ENCODE measurements around the gene TBC1D22A. TPM values are rescaled to one million over a fixed set of nuclear protein-coding genes. Genes with fewer than 3 reads are reported as not detected.

TBC1D22A gene
- total RNA-seq, 2 donors from 2014 or later = 11.5 to 15.4 TPM

GRCh38 chr22:46774253-46774979 is 12.0 kb downstream of the TBC1D22A start:
- Histone ChIP-seq H3K4me1 (peaks cover 0 to 64% of the 10 kb centered on the region in 2 donors), H3K27ac (peak overlapping the region; percentile 38 to 69), H3K4me3 (no peak overlapping the region), H3K36me3 (no peaks in the 10 kb centered on the region), H3K27me3 (no peaks in the 10 kb centered on the region), H3K9me3 (no peaks in the 10 kb centered on the region)
- no peak for DNase-seq (ENCODE audit: low spot score)
- TF ChIP-seq CTCF (IDR thresholded peaks at IDR 0.05) = no peak

DNA sequence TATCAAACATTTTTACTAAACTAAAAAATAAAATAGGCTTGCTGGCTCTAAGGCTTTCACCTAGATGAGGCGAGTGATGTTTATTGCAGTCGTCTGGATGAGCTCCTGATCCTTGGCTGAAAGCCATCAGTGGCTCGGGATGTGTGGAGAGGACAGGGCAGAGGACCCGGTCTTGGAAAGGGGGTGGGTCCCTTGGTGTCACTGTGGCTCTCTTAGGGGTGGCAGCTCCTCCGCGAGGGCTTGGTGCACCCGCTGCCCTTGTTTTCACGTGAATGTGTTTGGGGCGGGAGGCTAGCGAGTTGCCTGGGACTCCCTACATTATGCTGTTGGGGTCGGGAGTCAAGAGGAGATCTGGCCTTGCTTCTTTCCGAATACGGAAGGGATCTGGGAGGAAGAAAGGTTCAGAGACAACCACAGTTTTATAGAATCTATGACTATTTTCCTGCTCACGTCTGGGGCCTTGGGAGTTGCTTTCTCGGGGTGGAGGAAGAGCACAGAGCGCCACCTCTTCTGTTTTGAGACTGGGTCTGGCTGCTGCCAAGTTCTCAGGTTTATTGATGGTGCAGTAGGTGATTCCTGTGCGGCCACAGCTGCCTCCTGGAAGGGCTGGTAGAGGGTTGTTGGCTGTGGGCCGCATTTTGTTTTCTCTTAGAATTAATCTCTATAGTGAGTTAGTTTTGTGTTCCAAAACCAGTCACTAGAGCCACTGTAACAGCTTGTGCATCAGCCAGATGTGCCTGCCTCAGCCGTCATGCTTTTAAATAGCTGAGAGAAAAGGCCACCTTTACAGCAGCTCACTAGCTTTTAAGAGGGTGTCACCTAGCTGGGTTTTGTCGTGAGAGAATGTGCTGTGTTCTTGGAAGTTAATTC is 12.8 kb downstream of the TBC1D22A start:
- H3K27me3 ChIP-seq = no peaks in the 10 kb centered on the region
- TF ChIP-seq CTCF (IDR thresholded peaks at IDR 0.05) = no peak
- no peaks in the 10 kb centered on the region for H3K9me3 ChIP-seq
- no peak overlapping the region for H3K4me3 ChIP-seq
- no peak for DNase-seq (ENCODE audit: low spot score)
- H3K27ac ChIP-seq = peak overlapping the region; percentile 38 to 69
- no peaks in the 10 kb centered on the region for H3K36me3 ChIP-seq
- H3K4me1 ChIP-seq = peaks cover 0 to 56% of the 10 kb centered on the region in 2 donors

GRCh38 chr22:46775850-46776826 is 13.7 kb downstream of the TBC1D22A start:
- Histone ChIP-seq H3K9me3 (no peaks in the 10 kb centered on the region), H3K4me3 (no peak overlapping the region), H3K36me3 (no peaks in the 10 kb centered on the region), H3K27ac (no peak overlapping the region), H3K27me3 (no peaks in the 10 kb centered on the region), H3K4me1 (peaks cover 0 to 54% of the 10 kb centered on the region in 2 donors)
- TF ChIP-seq CTCF (IDR thresholded peaks at IDR 0.05) = no peak
- no peak for DNase-seq (ENCODE audit: low spot score)

- DNase-seq (ENCODE audit: low spot score) = no peak
- no peaks in the 10 kb centered on the region for H3K36me3 ChIP-seq
- no peak for TF ChIP-seq CTCF (IDR thresholded peaks at IDR 0.05)
- H3K27ac ChIP-seq = peak overlapping the region; percentile 13 to 31
- H3K4me3 ChIP-seq = no peak overlapping the region
- no peaks in the 10 kb centered on the region for H3K9me3 ChIP-seq
- H3K4me1 ChIP-seq = peaks cover 0 to 54% of the 10 kb centered on the region in 2 donors
- H3K27me3 ChIP-seq = no peaks in the 10 kb centered on the region
These were observed 14.6 kb downstream of the TBC1D22A start for GRCh38 chr22:46776876-46777608.

- no peak for TF ChIP-seq CTCF (IDR thresholded peaks at IDR 0.05)
- H3K4me1 ChIP-seq = peaks cover 0 to 54% of the 10 kb centered on the region in 2 donors
- no peaks in the 10 kb centered on the region for H3K27me3 ChIP-seq
- no peak overlapping the region for H3K4me3 ChIP-seq
- DNase-seq (ENCODE audit: low spot score) = no peak
- no peaks in the 10 kb centered on the region for H3K36me3 ChIP-seq
- H3K27ac ChIP-seq = peak overlapping the region; percentile 13 to 31
- H3K9me3 ChIP-seq = no peaks in the 10 kb centered on the region
These were observed 15.1 kb downstream of the TBC1D22A start for GRCh38 chr22:46777609-46777970.

Data from right atrium auricular region (tissue), 2 donors.